ENCODE data around the gene SIK2.

GRCh38 chr11:111585371-111585770, 16.9 kb upstream of the SIK2 start:
- TF ChIP-seq EZH2 (IDR thresholded peaks at IDR 0.05; ENCODE audit: low read length, unreplicated experiment) (no peak), EZH2phosphoT487 (IDR thresholded peaks at IDR 0.05; ENCODE audit: borderline replicate concordance, low read length) (no peak)

Data from PC-3 (cell line).